CD14-positive monocyte (primary cell): ENCODE data around the gene SLC35F6. TPM values are rescaled to one million over a fixed set of nuclear protein-coding genes. Genes with fewer than 3 reads are reported as not detected.

ENCODE experiments used
- DNase-seq, 3 donors: peaks; one replicate each; pipeline ENCODE4 v3.0.0-alpha.2; 2011 to 2022
- H2AFZ ChIP-seq: 2 replicates; pipeline ENCODE4 v1.6.0; 2012; ENCODE audit warnings: mild to moderate bottlenecking, low read depth, low read length, inconsistent platforms; ENCODE audit not compliant: insufficient read depth, poor library complexity, severe bottlenecking
- H3K27ac ChIP-seq, 2 donors: 1 replicate in 1 of 2; 2 replicates in 1 of 2; pipeline ENCODE4 v1.5.1; 2012 to 2013; ENCODE audit warnings: low read length in 2 of 2, control low read depth in 1 of 2, inconsistent platforms in 1 of 2, low read depth in 1 of 2, mild to moderate bottlenecking in 1 of 2
- H3K27me3 ChIP-seq, 2 donors: one replicate each; pipeline versions ENCODE4 v1.6.0 to v1.6.1; 2011 to 2013; ENCODE audit warnings: low read length in 2 of 2; ENCODE audit not compliant: control insufficient read depth in 2 of 2, insufficient read depth in 2 of 2
- H3K36me3 ChIP-seq, 2 donors: replicated peaks in 1 of 2; 1 replicate in 1 of 2; 2 replicates in 1 of 2; pipeline versions ENCODE4 v1.5.1 to v1.6.1; 2012 to 2013; ENCODE audit warnings: low read length in 2 of 2, control low read depth in 1 of 2, inconsistent platforms in 1 of 2, mild to moderate bottlenecking in 1 of 2; ENCODE audit not compliant: insufficient read depth in 2 of 2, control insufficient read depth in 1 of 2
- H3K4me1 ChIP-seq, 2 donors: 1 replicate in 1 of 2; 2 replicates in 1 of 2; pipeline versions ENCODE4 v1.5.1 to v1.6.1; 2012 to 2013; ENCODE audit warnings: low read length in 2 of 2, control low read depth in 1 of 2, inconsistent platforms in 1 of 2, mild to moderate bottlenecking in 1 of 2, moderate library complexity in 1 of 2; ENCODE audit not compliant: insufficient read depth in 2 of 2, control insufficient read depth in 1 of 2
- H3K4me2 ChIP-seq: replicated peaks from 2 replicates; pipeline ENCODE3; 2012; ENCODE audit warnings: low read length, moderate library complexity, mild to moderate bottlenecking; ENCODE audit not compliant: poor library complexity, severe bottlenecking; ENCODE audit errors: extremely low read depth
- H3K4me3 ChIP-seq, 3 experiments: fragments of 200-600 bp in 1 of 3; sonication (generic) in 1 of 3; replicated peaks in 1 of 3; 1 replicate in 2 of 3; 2 replicates in 1 of 3; pipeline ENCODE4 v1.5.1; 2011 to 2013; ENCODE audit warnings: low read length in 3 of 3, mild to moderate bottlenecking in 3 of 3, control low read depth in 2 of 3, low read depth in 2 of 3, inconsistent platforms in 1 of 3, moderate library complexity in 1 of 3
- H3K79me2 ChIP-seq: 2 replicates; pipeline ENCODE4 v1.6.0; 2012; ENCODE audit warnings: mild to moderate bottlenecking, control low read depth, inconsistent platforms, low read length, moderate library complexity; ENCODE audit not compliant: insufficient read depth
- H3K9ac ChIP-seq: 2 replicates; pipeline ENCODE4 v1.6.0; 2017; ENCODE audit warnings: low read length, mild to moderate bottlenecking; ENCODE audit not compliant: insufficient read depth, poor library complexity, severe bottlenecking
- H3K9me3 ChIP-seq, 2 donors: replicated peaks in 1 of 2; 1 replicate in 1 of 2; 2 replicates in 1 of 2; pipeline versions ENCODE4 v1.5.1 to v1.6.1; 2012 to 2013; ENCODE audit warnings: low read length in 2 of 2, control low read depth in 1 of 2; ENCODE audit not compliant: control insufficient read depth in 1 of 2, insufficient read depth in 1 of 2
- H4K20me1 ChIP-seq: 2 replicates; pipeline ENCODE4 v1.6.0; 2012; ENCODE audit warnings: mild to moderate bottlenecking, low read length, control low read depth, moderate library complexity; ENCODE audit not compliant: insufficient read depth
- H3K27ac Mint-ChIP-seq, 7 donors: one replicate each; pipeline ENCODE4 v1.8.0; 2020; ENCODE audit warnings: mild to moderate bottlenecking in 7 of 7, mixed read lengths in 7 of 7, moderate library complexity in 6 of 7, inconsistent platforms in 2 of 7
- H3K27me3 Mint-ChIP-seq, 3 donors: one replicate each; pipeline ENCODE4 v1.8.0; 2021 to 2022; ENCODE audit warnings: low read depth in 3 of 3, mild to moderate bottlenecking in 3 of 3, mixed read lengths in 3 of 3, moderate library complexity in 3 of 3, inconsistent platforms in 1 of 3
- H3K36me3 Mint-ChIP-seq, 2 donors: one replicate each; pipeline ENCODE4 v1.8.0; 2020; ENCODE audit warnings: mixed read lengths in 2 of 2, inconsistent platforms in 1 of 2, mild to moderate bottlenecking in 1 of 2
- H3K4me1 Mint-ChIP-seq: one replicate; pipeline ENCODE4 v1.8.0; 2020; ENCODE audit warnings: mild to moderate bottlenecking, mixed read lengths
- H3K4me3 Mint-ChIP-seq, 2 donors: one replicate each; pipeline ENCODE4 v1.8.0; 2020; ENCODE audit warnings: mild to moderate bottlenecking in 2 of 2, mixed read lengths in 2 of 2, moderate library complexity in 1 of 2
- H3K9me3 Mint-ChIP-seq, 7 donors: one replicate each; pipeline ENCODE4 v1.8.0; 2020 to 2022; ENCODE audit warnings: mixed read lengths in 7 of 7, mild to moderate bottlenecking in 6 of 7, moderate library complexity in 6 of 7, inconsistent platforms in 2 of 7
- CTCF ChIP-seq: fragments of 200-600 bp; IDR thresholded peaks from one replicate; pipeline ENCODE4 v1.8.0; 2022; ENCODE audit warnings: antibody characterized with exemption, mild to moderate bottlenecking
- WGBS: methylation state at CpG from one replicate; pipeline ENCODE4 v1.1.5; 2013; ENCODE audit warnings: missing lambda C conversion rate; ENCODE audit not compliant: insufficient coverage; 5-methylcytosine and 5-hydroxymethylcytosine counted together
- intact Hi-C, 2 donors: fragments of 100-400 bp; cut with micrococcal nuclease; formaldehyde crosslinking; loops; one replicate each; pipeline versions ENCODE4 v1.15.0 to v1.15.1; 2023
- polyA plus RNA-seq, 3 donors: library from polyadenylated mRNA; depleted of rRNA in 1 of 3; unstranded in 2 of 3; stranded (reverse) in 1 of 3; fragments of 300-500 nt in 2 of 3; fragments of >200 nt in 1 of 3; fragmentation: Illumina TruSeq in 2 of 3; gene quantifications; 1 replicate in 2 of 3; 2 replicates in 1 of 3; pipeline ENCODE4 v1.2.3, GENCODE V29; 2012 to 2021

Gene SLC35F6
- polyA plus RNA-seq, 3 donors, result 11.3 to 22.2 (median 15.1) TPM

DNA sequence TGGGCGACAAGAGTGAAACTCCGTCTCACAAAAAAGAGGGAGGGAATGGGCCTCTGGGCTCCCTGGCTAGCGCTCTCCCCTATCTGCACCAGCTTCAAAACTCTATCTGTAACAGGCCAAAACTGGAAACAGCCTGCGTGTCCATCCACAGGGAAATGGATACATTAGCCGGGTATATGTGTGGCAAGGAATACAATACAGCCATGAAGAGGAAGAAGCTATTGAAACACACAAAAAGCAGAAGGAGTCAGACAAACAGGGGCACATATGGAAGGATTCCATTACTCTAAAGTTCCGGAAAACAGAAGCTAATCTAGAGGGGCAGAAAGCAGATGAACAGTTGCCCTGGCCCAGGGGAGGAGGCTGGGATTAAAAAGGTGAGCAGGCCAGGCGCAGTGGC lies 24.6 kb upstream of the SLC35F6 start:
- H3K79me2 ChIP-seq, result no peaks in the 10 kb centered on the region
- no peak for TF ChIP-seq CTCF
- no peaks in the 10 kb centered on the region for H3K36me3 ChIP-seq
- no peak for DNase-seq
- no peak overlapping the region for H3K27ac Mint-ChIP-seq
- H3K27me3 ChIP-seq, result no peaks in the 10 kb centered on the region
- peaks cover 0 to 4% (median 0%) of the 10 kb centered on the region in 7 donors for H3K9me3 Mint-ChIP-seq
- peaks cover 14 to 18% (median 18%) of the 10 kb centered on the region in 3 donors for H3K27me3 Mint-ChIP-seq
- intact Hi-C loops, result no loop called here
- no peaks in the 10 kb centered on the region for H3K9me3 ChIP-seq
- no peak overlapping the region for H3K27ac ChIP-seq
- no peak overlapping the region for H3K4me2 ChIP-seq
- no peak overlapping the region for H2AFZ ChIP-seq
- no peak overlapping the region for H3K4me3 Mint-ChIP-seq
- no peaks in the 10 kb centered on the region for H3K4me1 Mint-ChIP-seq
- H3K4me1 ChIP-seq, result no peaks in the 10 kb centered on the region
- H3K36me3 Mint-ChIP-seq, result no peaks in the 10 kb centered on the region
- 75% methylated on average over 1 of the region's 7 CpGs for WGBS
- H3K4me3 ChIP-seq, result no peak overlapping the region
- H3K9ac ChIP-seq, result no peak overlapping the region
- H4K20me1 ChIP-seq, result no peaks in the 10 kb centered on the region

- Mint-ChIP-seq H3K36me3 (no peaks in the 10 kb centered on the region), H3K27me3 (peaks cover 14 to 17% (median 16%) of the 10 kb centered on the region in 3 donors), H3K4me1 (no peaks in the 10 kb centered on the region), H3K27ac (no peak overlapping the region), H3K9me3 (peaks cover 0 to 4% (median 0%) of the 10 kb centered on the region in 7 donors), H3K4me3 (no peak overlapping the region)
- no peaks in the 10 kb centered on the region for H3K36me3 ChIP-seq
- intact Hi-C loops, result no loop called here
- H3K4me3 ChIP-seq, result no peak overlapping the region
- H3K9ac ChIP-seq, result no peak overlapping the region
- no peak overlapping the region for H2AFZ ChIP-seq
- WGBS, result 94% methylated on average over 5 of the region's 6 CpGs
- no peaks in the 10 kb centered on the region for H3K79me2 ChIP-seq
- H3K4me2 ChIP-seq, result no peak overlapping the region
- H4K20me1 ChIP-seq, result no peaks in the 10 kb centered on the region
- H3K27me3 ChIP-seq, result no peaks in the 10 kb centered on the region
- no peaks in the 10 kb centered on the region for H3K9me3 ChIP-seq
- H3K4me1 ChIP-seq, result no peaks in the 10 kb centered on the region
- no peak overlapping the region for H3K27ac ChIP-seq
- no peak for TF ChIP-seq CTCF
- no peak for DNase-seq
Measured at GRCh38 chr2:26740346-26740745, 23.7 kb upstream of the SLC35F6 start.
